LNCAP (cell line): Measurements from ENCODE around the gene KRT6C.

Source experiments
- CTCF ChIP-seq: fragments of 450-650 bp; IDR thresholded peaks from 2 replicates; pipeline ENCODE4 v1.5.1; 2017; ENCODE audit warnings: mild to moderate bottlenecking

Gene KRT6C

GRCh38 chr12:52506858-52507715 is 33.5 kb upstream of the KRT6C start:
- peak; percentile 61 for TF ChIP-seq CTCF

GRCh38 chr12:52502877-52503276 is 29.3 kb upstream of the KRT6C start:
- no peak for TF ChIP-seq CTCF

- no peak for TF ChIP-seq CTCF
These were observed 27.9 kb upstream of the KRT6C start for GRCh38 chr12:52501490-52501889.

- no peak for TF ChIP-seq CTCF
These were observed 26.4 kb upstream of the KRT6C start for GRCh38 chr12:52499806-52500560.

- no peak for TF ChIP-seq CTCF
These were observed 25.3 kb upstream of the KRT6C start for GRCh38 chr12:52498946-52499345.

GRCh38 chr12:52497975-52498374 is 24.4 kb upstream of the KRT6C start:
- no peak for TF ChIP-seq CTCF

- TF ChIP-seq CTCF, result no peak
These were observed 23.0 kb upstream of the KRT6C start for GRCh38 chr12:52496590-52497071.
